GM23248 (cell line): ENCODE data around the gene DCP1A. TPM values are rescaled to one million over a fixed set of nuclear protein-coding genes. Genes with fewer than 3 reads are reported as not detected.

Experiments used
- DNase-seq: peaks from one replicate; pipeline ENCODE4 v3.0.0-alpha.2; 2015
- H2AFZ ChIP-seq: fragments of 200-600 bp; sonication (generic); 2 replicates; pipeline ENCODE4 v1.6.1; 2016; ENCODE audit warnings: antibody characterized with exemption
- H3F3A ChIP-seq: fragments of 200-600 bp; sonication (generic); 2 replicates; pipeline ENCODE4 v1.6.1; 2016; ENCODE audit warnings: mild to moderate bottlenecking, antibody characterized with exemption, mixed run types; ENCODE audit not compliant: insufficient read depth
- H3K27ac ChIP-seq: fragments of 200-600 bp; sonication (generic); 2 replicates; pipeline ENCODE4 v1.5.1; 2016; ENCODE audit warnings: mild to moderate bottlenecking
- H3K27me3 ChIP-seq: fragments of 200-600 bp; sonication (generic); replicated peaks from 2 replicates; pipeline ENCODE4 v1.6.1; 2016; ENCODE audit warnings: mild to moderate bottlenecking; ENCODE audit not compliant: insufficient read depth
- H3K36me3 ChIP-seq: fragments of 200-600 bp; sonication (generic); 2 replicates; pipeline ENCODE4 v1.6.1; 2016; ENCODE audit warnings: low read depth, mild to moderate bottlenecking
- H3K4me1 ChIP-seq: fragments of 200-600 bp; sonication (generic); 2 replicates; pipeline ENCODE4 v1.6.1; 2016; ENCODE audit warnings: mild to moderate bottlenecking; ENCODE audit not compliant: insufficient read depth
- H3K4me2 ChIP-seq: fragments of 200-600 bp; sonication (generic); one replicate; pipeline ENCODE4 v1.6.1; 2016; ENCODE audit warnings: mild to moderate bottlenecking; ENCODE audit not compliant: unreplicated experiment
- H3K4me3 ChIP-seq: fragments of 200-600 bp; sonication (generic); 2 replicates; pipeline ENCODE4 v1.5.1; 2016; ENCODE audit warnings: mild to moderate bottlenecking
- H3K79me2 ChIP-seq: fragments of 200-600 bp; sonication (generic); 2 replicates; pipeline ENCODE4 v1.6.1; 2016; ENCODE audit warnings: mild to moderate bottlenecking; ENCODE audit not compliant: insufficient read depth
- H3K9ac ChIP-seq: fragments of 200-600 bp; sonication (generic); 2 replicates; pipeline ENCODE4 v1.6.1; 2016; ENCODE audit warnings: mild to moderate bottlenecking
- H3K9me2 ChIP-seq: fragments of 200-600 bp; sonication (generic); 2 replicates; pipeline ENCODE4 v1.6.1; 2016; ENCODE audit warnings: mixed run types, mild to moderate bottlenecking, moderate library complexity; ENCODE audit not compliant: insufficient read depth
- H3K9me3 ChIP-seq: fragments of 200-600 bp; sonication (generic); one replicate; pipeline ENCODE4 v1.6.1; 2017; ENCODE audit warnings: low read depth
- H4K20me1 ChIP-seq: fragments of 200-600 bp; sonication (generic); 2 replicates; pipeline ENCODE4 v1.6.0; 2016; ENCODE audit not compliant: insufficient read depth
- EZH2 ChIP-seq: fragments of 200-600 bp; sonication (generic); IDR thresholded peaks from 2 replicates; pipeline ENCODE4 v1.6.1; 2018; ENCODE audit warnings: antibody characterized with exemption, mild to moderate bottlenecking; ENCODE audit not compliant: insufficient read depth, poor library complexity, severe bottlenecking
- EZH2phosphoT487 ChIP-seq: fragments of 200-600 bp; sonication (generic); IDR thresholded peaks from 2 replicates; pipeline ENCODE4 v1.6.1; 2018; ENCODE audit warnings: antibody characterized with exemption, moderate library complexity, mild to moderate bottlenecking, low read depth; ENCODE audit not compliant: insufficient read depth
- WGBS, 2 experiments: methylation state at CpG; one replicate each; pipeline ENCODE4 v1.1.6; 2015 to 2017; ENCODE audit warnings: low lambda C conversion rate in 2 of 2, low coverage in 1 of 2; ENCODE audit errors: missing lambda C conversion rate in 2 of 2; 5-methylcytosine and 5-hydroxymethylcytosine counted together
- in situ Hi-C: fragments of 300-500 bp; cut with MboI; formaldehyde crosslinking; loops from 2 replicates; pipeline ENCODE4 v1.15.0; 2020
- polyA plus RNA-seq: library from polyadenylated mRNA; unstranded; fragments of >200 nt; fragmentation: Nextera tagmentation; extraction: Ambion mirVana; gene quantifications from 2 replicates; pipeline ENCODE4 v1.2.1, GENCODE V29; 2016
- total RNA-seq: library from RNA; depleted of rRNA; stranded (reverse); fragments of >200 nt; shearing (Covaris generic); gene quantifications from 2 replicates; pipeline ENCODE4 v1.2.3, GENCODE V29; 2014

The DCP1A gene
- total and polyA plus RNA-seq, 2 experiments from 2014 or later = 13.1 to 27.2 TPM

- H3K9me3 ChIP-seq = no peaks in the 10 kb centered on the region
- no peaks in the 10 kb centered on the region for H3K9me2 ChIP-seq
- peaks cover 24% of the 10 kb centered on the region for H3K4me1 ChIP-seq
- H3K4me3 ChIP-seq = no peak overlapping the region
- peak overlapping the region; percentile 58; the same call in 1 of the 2 replicates for H3K9ac ChIP-seq
- H3K36me3 ChIP-seq = 0 out of 2 replicates have a peak, but pooled peaks cover 13% of the 10 kb centered on the region
- H3K79me2 ChIP-seq = peaks cover 100% of the 10 kb centered on the region
- DNase-seq = no peak
- peaks cover 11% of the 10 kb centered on the region for H4K20me1 ChIP-seq
- no peak for TF ChIP-seq EZH2
- TF ChIP-seq EZH2phosphoT487 = no peak
- H2AFZ ChIP-seq = no peak overlapping the region
- H3F3A ChIP-seq = peaks cover 26% of the 10 kb centered on the region
- in situ Hi-C loops = no loop called here
- H3K27me3 ChIP-seq = no peaks in the 10 kb centered on the region
- 87 to 88% methylated on average over 8 of the region's 8 CpGs for WGBS, 2 experiments
- H3K4me2 ChIP-seq = no peak overlapping the region
- H3K27ac ChIP-seq = peak overlapping the region; percentile 64; the same call in 1 of the 2 replicates
These were observed 103.6 kb downstream of the DCP1A start for GRCh38 chr3:53243785-53244184.

GRCh38 chr3:53243165-53243564 is 104.2 kb downstream of the DCP1A start:
- WGBS, 2 experiments = 52 to 57% methylated on average over 14 of the region's 14 CpGs
- peaks cover 6% of the 10 kb centered on the region for H4K20me1 ChIP-seq
- H2AFZ ChIP-seq = no peak overlapping the region
- no peak for TF ChIP-seq EZH2phosphoT487
- TF ChIP-seq EZH2 = no peak
- peak; percentile 74 for DNase-seq
- no peaks in the 10 kb centered on the region for H3K9me2 ChIP-seq
- H3K79me2 ChIP-seq = peaks cover 96% of the 10 kb centered on the region
- no peaks in the 10 kb centered on the region for H3K27me3 ChIP-seq
- peak overlapping the region; percentile 58 for H3K9ac ChIP-seq
- peak overlapping the region; percentile 64 for H3K27ac ChIP-seq
- H3K4me2 ChIP-seq = peak overlapping the region; percentile 2
- 0 out of 2 replicates have a peak, but pooled peaks cover 15% of the 10 kb centered on the region for H3K36me3 ChIP-seq
- peaks cover 29% of the 10 kb centered on the region for H3F3A ChIP-seq
- in situ Hi-C loops = no loop called here
- H3K4me1 ChIP-seq = peaks cover 30% of the 10 kb centered on the region
- H3K4me3 ChIP-seq = no peak overlapping the region
- H3K9me3 ChIP-seq = no peaks in the 10 kb centered on the region

GRCh38 chr3:53242642-53243041 is 104.7 kb downstream of the DCP1A start:
- Histone ChIP-seq H2AFZ (no peak overlapping the region), H3K9me2 (no peaks in the 10 kb centered on the region), H3K4me3 (no peak overlapping the region), H3K9ac (peak overlapping the region; percentile 58), H3K79me2 (peaks cover 91% of the 10 kb centered on the region), H3F3A (peaks cover 29% of the 10 kb centered on the region), H3K4me1 (peaks cover 35% of the 10 kb centered on the region), H3K9me3 (no peaks in the 10 kb centered on the region), H3K27me3 (no peaks in the 10 kb centered on the region), H3K36me3 (0 out of 2 replicates have a peak, but pooled peaks cover 15% of the 10 kb centered on the region), H4K20me1 (peaks cover under 1% of the 10 kb centered on the region; the same call in 1 of the 2 replicates), H3K4me2 (peak overlapping the region; percentile 2), H3K27ac (peak overlapping the region; percentile 64)
- in situ Hi-C loops = no loop called here
- WGBS, 2 experiments = 65 to 81% methylated on average over 4 of the region's 4 CpGs
- peak; percentile 62 for DNase-seq
- TF ChIP-seq EZH2phosphoT487 (no peak), EZH2 (no peak)

GRCh38 chr3:53242155-53242554 is 105.2 kb downstream of the DCP1A start:
- H3F3A ChIP-seq = peaks cover 33% of the 10 kb centered on the region
- H2AFZ ChIP-seq = no peak overlapping the region
- no peaks in the 10 kb centered on the region; the same call in 1 of the 2 replicates for H4K20me1 ChIP-seq
- no peak for TF ChIP-seq EZH2
- no peak for TF ChIP-seq EZH2phosphoT487
- no peaks in the 10 kb centered on the region for H3K27me3 ChIP-seq
- no peaks in the 10 kb centered on the region for H3K9me2 ChIP-seq
- 86 to 89% methylated on average over 7 of the region's 7 CpGs for WGBS, 2 experiments
- H3K9me3 ChIP-seq = no peaks in the 10 kb centered on the region
- 0 out of 2 replicates have a peak, but pooled peaks cover 15% of the 10 kb centered on the region for H3K36me3 ChIP-seq
- H3K9ac ChIP-seq = peak overlapping the region; percentile 58
- peaks cover 39% of the 10 kb centered on the region for H3K4me1 ChIP-seq
- H3K79me2 ChIP-seq = peaks cover 86% of the 10 kb centered on the region
- in situ Hi-C loops = no loop called here
- no peak overlapping the region for H3K4me3 ChIP-seq
- H3K4me2 ChIP-seq = no peak overlapping the region
- DNase-seq = peak; percentile 16
- H3K27ac ChIP-seq = peak overlapping the region; percentile 64
